Stimulated activated CD4-positive, alpha-beta T cell treated with anti-CD3 and anti-CD28 coated beads, Interleukin-15, amount 100 ng/mL, for 24 hours (primary cell): ENCODE data around the gene MSN.
"Not testable (repeated sequence)": the region's sequence is repeated elsewhere in the genome, so short reads cannot be mapped to it uniquely, and the experiment has no call there.

Source experiments
- DNase-seq: peaks from one replicate; pipeline ENCODE4 v3.0.0-alpha.2; 2020

Gene MSN

GRCh38 chrX:65667503-65668376 lies at the start of gene MSN:
Gene MSN, plus strand, starts transcription at chrX:65667654. Its CDS starts 188 bp downstream, at chrX:65667842.
- peak; percentile 86 for DNase-seq

- DNase-seq = not testable (repeated sequence)
Observed at GRCh38 chrX:65620096-65620705, 47.3 kb upstream of the MSN start.

GRCh38 chrX:65630771-65631170 lies 36.7 kb upstream of the MSN start:
- no peak for DNase-seq

- DNase-seq = no peak
Observed at GRCh38 chrX:65633826-65634225, 33.6 kb upstream of the MSN start.

GRCh38 chrX:65634732-65635131 lies 32.7 kb upstream of the MSN start:
- no peak for DNase-seq

GRCh38 chrX:65635378-65635777 lies 32.1 kb upstream of the MSN start:
- DNase-seq = no peak

- DNase-seq = no peak
Observed at GRCh38 chrX:65635822-65636221, 31.6 kb upstream of the MSN start.

GRCh38 chrX:65636261-65636660 lies 31.2 kb upstream of the MSN start:
- DNase-seq = not testable (repeated sequence)

- no peak for DNase-seq
Observed at GRCh38 chrX:65637335-65637734, 30.1 kb upstream of the MSN start.

GRCh38 chrX:65642914-65643491 lies 24.5 kb upstream of the MSN start:
- DNase-seq = no peak

- DNase-seq = no peak
Observed at GRCh38 chrX:65643531-65644052, 23.9 kb upstream of the MSN start.

- peak; percentile 31 for DNase-seq
Observed at GRCh38 chrX:65644621-65645289, 22.7 kb upstream of the MSN start.

- no peak for DNase-seq
Observed at GRCh38 chrX:65647801-65648200, 19.7 kb upstream of the MSN start.

GRCh38 chrX:65652098-65652497 lies 15.4 kb upstream of the MSN start:
- no peak for DNase-seq

GRCh38 chrX:65657009-65657441 lies 10.4 kb upstream of the MSN start:
- not testable (repeated sequence) for DNase-seq

- DNase-seq = no peak
Observed at GRCh38 chrX:65657659-65658058, 9.8 kb upstream of the MSN start.

GRCh38 chrX:65658229-65658628 lies 9.2 kb upstream of the MSN start:
- DNase-seq = no peak

GRCh38 chrX:65667157-65667502 lies 324 bp upstream of the MSN start:
- DNase-seq = no peak

- DNase-seq = peak; percentile 72
Observed at GRCh38 chrX:65668377-65669310, 1.2 kb downstream of the MSN start.

- DNase-seq = no peak
Observed at GRCh38 chrX:65671286-65671685, 3.8 kb downstream of the MSN start.

GRCh38 chrX:65671966-65672365 lies 4.5 kb downstream of the MSN start:
- DNase-seq = no peak

- DNase-seq = no peak
Observed at GRCh38 chrX:65673857-65674203, 6.4 kb downstream of the MSN start.
